BJ (cell line): ENCODE measurements around the gene COL27A1. TPM values are rescaled to one million over a fixed set of nuclear protein-coding genes. Genes with fewer than 3 reads are reported as not detected.
A peak's percentile ranks its signal among the peaks of the same experiment; 100 is the strongest.

Source experiments
- CTCF ChIA-PET: fragments of 350-600 bp; formaldehyde crosslinking; extraction: SDS; loops from one replicate; lab custom pipeline; 2021; ENCODE audit warnings: antibody characterized with exemption, inconsistent platforms; lab: Yijun Ruan, JAX
- POLR2A ChIA-PET: fragments of 300-600 bp; sonication (Branson Sonifier 250); formaldehyde crosslinking; extraction: SDS; loops from one replicate; lab custom pipeline; 2021; ENCODE audit warnings: antibody characterized with exemption; lab: Charles Lee
- DNase-seq: peaks from one replicate; pipeline ENCODE4 v3.0.0-alpha.2; 2011; ENCODE audit warnings: low read depth
- H3K27me3 ChIP-seq: 2 replicates; pipeline ENCODE4 v1.6.0; 2011; ENCODE audit warnings: low read length; ENCODE audit not compliant: control insufficient read depth, insufficient read depth
- H3K36me3 ChIP-seq: 2 replicates; pipeline ENCODE4 v1.5.1; 2011; ENCODE audit warnings: low read length; ENCODE audit not compliant: control insufficient read depth, insufficient read depth
- H3K4me3 ChIP-seq: 2 replicates; pipeline ENCODE4 v1.5.1; 2011; ENCODE audit warnings: low read depth, mild to moderate bottlenecking, control low read depth, low read length
- polyA plus RNA-seq: library from polyadenylated mRNA; depleted of rRNA; stranded (reverse); fragments of >200 nt; gene quantifications from 2 replicates; pipeline ENCODE4 v1.2.3, GENCODE V29; 2011
- TF ChIP-seq, protein P1 (sequence below): IDR thresholded peaks from 2 replicates; pipeline ENCODE4 v1.5.1; 2011; ENCODE audit warnings: low read depth, mild to moderate bottlenecking, control low read depth, inconsistent platforms, low read length, moderate library complexity; ENCODE audit not compliant: insufficient read depth

The COL27A1 gene
- polyA plus RNA-seq, 1 experiment = 16.6 TPM

DNA sequence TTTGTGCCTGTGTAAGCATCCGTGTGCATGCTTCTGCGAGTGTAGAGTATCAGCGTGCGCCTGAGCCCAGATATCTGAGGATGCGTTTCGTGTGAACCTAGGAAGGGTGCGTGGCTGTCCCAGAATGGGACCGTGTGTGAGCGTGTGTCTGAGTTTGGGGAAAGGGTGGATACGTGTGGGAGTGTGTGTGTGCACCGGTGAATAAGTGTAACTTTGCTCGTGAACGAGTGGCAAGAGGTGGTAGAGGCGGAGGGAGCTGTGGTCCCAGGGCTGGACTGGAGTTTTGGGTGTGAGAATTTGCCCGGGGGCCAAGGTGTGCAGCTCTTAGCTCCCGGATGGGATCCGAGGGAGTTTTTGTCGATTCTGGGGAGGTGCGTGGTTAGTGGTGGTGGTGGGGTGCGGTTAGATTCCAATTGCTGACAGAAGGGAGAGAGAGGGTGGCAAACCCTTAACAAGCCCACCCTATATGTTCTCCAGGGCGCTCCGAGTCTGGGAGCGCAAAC lies 686 bp upstream of the COL27A1 start:
- POLR2A ChIA-PET = interaction anchor here (0.6 kb wide), 1 partner anchor 9 kb away, joined by 3 read pairs; no protein-coding TSS in a partner anchor
- TF ChIP-seq, protein P1, sequence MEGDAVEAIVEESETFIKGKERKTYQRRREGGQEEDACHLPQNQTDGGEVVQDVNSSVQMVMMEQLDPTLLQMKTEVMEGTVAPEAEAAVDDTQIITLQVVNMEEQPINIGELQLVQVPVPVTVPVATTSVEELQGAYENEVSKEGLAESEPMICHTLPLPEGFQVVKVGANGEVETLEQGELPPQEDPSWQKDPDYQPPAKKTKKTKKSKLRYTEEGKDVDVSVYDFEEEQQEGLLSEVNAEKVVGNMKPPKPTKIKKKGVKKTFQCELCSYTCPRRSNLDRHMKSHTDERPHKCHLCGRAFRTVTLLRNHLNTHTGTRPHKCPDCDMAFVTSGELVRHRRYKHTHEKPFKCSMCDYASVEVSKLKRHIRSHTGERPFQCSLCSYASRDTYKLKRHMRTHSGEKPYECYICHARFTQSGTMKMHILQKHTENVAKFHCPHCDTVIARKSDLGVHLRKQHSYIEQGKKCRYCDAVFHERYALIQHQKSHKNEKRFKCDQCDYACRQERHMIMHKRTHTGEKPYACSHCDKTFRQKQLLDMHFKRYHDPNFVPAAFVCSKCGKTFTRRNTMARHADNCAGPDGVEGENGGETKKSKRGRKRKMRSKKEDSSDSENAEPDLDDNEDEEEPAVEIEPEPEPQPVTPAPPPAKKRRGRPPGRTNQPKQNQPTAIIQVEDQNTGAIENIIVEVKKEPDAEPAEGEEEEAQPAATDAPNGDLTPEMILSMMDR = no peak
- no peak for DNase-seq
- Histone ChIP-seq H3K27me3 (peaks cover 12% of the 10 kb centered on the region), H3K36me3 (no peaks in the 10 kb centered on the region), H3K4me3 (peak overlapping the region; percentile 32; the same call in 1 of the 2 replicates)
- CTCF ChIA-PET = interaction anchor here (0.6 to 7.9 kb wide), 37 partner anchors 8 to 143 kb away, joined by 3 to 73 read pairs (median 6); no protein-coding TSS in a partner anchor

DNA sequence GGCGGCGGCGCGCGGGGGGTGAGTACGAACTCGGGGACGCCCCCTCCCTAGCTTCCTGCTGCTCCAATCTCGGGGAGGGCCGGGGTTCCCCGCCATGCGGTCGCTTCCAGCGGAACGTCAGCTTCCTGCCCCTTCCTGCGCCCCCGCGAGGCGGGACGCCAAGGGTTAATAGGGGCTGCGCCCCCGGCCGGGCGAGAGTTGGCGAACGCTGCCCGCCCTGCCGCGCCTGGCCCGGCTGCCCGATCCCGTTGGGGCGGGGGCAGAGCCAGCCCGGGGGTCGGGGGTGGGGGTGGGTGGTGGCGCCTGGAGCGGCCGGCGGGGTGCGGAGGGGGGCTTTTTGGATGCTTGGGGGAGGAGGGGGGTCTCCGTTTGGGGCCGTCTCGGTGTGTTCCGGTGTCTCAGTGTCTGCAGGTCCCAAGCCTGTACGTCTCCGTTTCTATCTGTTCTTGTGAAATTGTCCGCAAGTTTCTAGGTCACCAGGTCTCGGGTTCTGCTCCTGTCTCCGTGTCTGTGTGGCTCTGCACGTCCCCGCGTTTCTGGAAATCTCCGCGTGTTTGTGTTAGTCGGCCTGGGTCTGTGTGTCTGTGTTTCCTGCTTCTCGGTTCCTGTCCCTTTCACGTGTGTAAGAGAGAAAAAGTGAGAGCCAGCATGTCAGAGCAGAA lies 789 bp downstream of the COL27A1 start:
- peak overlapping the region; percentile 66 for H3K4me3 ChIP-seq
- 0 out of 2 replicates have a peak, but pooled peaks cover 1% of the 10 kb centered on the region for H3K36me3 ChIP-seq
- ChIA-PET CTCF (interaction anchor here (0.8 to 7.9 kb wide), 35 partner anchors 8 to 144 kb away, joined by 3 to 73 read pairs (median 6); no protein-coding TSS in a partner anchor), POLR2A (no interaction called here)
- peaks cover 12% of the 10 kb centered on the region for H3K27me3 ChIP-seq
- no peak for DNase-seq
- TF ChIP-seq, protein P1 = no peak

DNA sequence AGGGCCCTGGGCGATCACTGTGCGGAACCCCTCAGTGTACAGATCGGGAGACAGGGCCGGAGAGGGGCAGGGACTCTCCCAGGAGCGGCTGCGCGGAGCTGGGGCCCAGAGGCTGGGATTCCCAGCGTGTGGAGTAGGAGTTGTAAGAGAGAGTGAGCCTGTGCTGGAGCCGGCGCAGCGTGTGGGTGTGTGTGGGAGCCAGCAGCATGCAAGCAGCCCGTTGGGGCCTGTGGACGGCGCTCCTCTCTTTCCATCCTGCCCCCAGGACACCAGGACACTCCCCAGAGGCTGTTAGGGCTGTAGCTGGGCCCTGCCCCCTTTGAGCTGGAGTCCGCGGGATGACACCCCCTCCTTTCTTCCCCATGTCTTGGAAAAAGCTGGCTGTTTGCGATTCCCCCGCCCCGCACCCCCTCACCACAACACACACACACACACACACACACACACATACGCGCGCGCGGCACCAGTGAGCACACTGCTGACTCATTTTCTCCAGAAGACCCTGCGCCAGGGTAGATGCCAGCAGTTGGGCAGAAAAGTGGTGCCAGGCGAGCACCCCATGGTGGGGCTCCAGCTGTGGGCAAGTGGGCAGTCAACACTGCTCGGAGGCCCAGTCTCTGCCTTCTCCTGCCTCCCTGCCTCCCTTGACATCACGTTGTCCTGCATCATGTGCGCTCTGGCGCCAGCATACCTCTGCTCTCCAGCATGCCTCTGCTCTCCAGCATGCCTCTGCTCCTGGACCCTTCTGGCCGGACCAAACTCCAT lies 1.5 kb downstream of the COL27A1 start:
- H3K27me3 ChIP-seq = peaks cover 12% of the 10 kb centered on the region
- H3K4me3 ChIP-seq = peak overlapping the region; percentile 66
- ChIA-PET CTCF (interaction anchor here (0.9 to 7.9 kb wide), 14 partner anchors 12 to 143 kb away, joined by 3 to 73 read pairs (median 6); no protein-coding TSS in a partner anchor), POLR2A (no interaction called here)
- TF ChIP-seq, protein P1 = peak; percentile 54
- DNase-seq = no peak
- H3K36me3 ChIP-seq = 0 out of 2 replicates have a peak, but pooled peaks cover 2% of the 10 kb centered on the region

DNA sequence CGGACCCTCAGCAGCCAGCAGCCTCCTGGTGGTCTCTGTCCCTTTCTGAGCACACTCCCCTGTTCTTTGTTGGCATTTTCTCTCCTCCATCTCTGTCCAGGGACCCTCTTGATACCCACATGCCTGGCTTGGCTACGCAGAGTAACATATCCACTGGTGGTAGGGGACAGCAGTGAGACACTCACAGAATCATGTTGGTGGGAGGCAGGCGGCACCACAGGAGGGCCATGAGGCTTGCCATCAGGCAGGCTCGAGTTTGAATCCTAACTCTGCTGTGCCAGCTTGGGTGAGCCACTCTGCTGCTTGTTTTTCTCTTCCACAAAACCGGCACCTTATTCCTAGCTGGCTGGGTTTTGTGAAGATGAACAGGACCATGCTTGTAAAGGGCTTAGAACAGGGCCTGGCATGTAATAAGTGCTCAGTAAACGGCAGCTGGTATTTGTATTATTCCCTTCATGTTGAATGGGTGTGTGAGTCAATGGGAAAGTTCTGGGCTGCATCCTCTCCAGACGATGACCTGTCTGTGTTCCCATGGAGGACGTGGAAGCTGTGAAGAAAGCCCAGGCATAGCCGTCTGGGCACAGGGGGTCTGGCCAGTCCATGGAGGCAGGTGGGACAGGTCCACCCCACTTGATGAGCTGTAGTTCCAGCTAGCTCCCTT lies 2.3 kb downstream of the COL27A1 start:
- TF ChIP-seq, protein P1 = no peak
- Histone ChIP-seq H3K27me3 (peaks cover 12% of the 10 kb centered on the region), H3K4me3 (no peak overlapping the region), H3K36me3 (0 out of 2 replicates have a peak, but pooled peaks cover 2% of the 10 kb centered on the region)
- no peak for DNase-seq
- POLR2A ChIA-PET = no interaction called here
- CTCF ChIA-PET = interaction anchor here (0.9 to 7.9 kb wide), 5 partner anchors 18 to 134 kb away, joined by 4 to 73 read pairs (median 42); no protein-coding TSS in a partner anchor
